ENCODE measurements around the gene PPP1R16B. TPM values are rescaled to one million over a fixed set of nuclear protein-coding genes. Genes with fewer than 3 reads are reported as not detected.

The PPP1R16B gene
- total and polyA plus RNA-seq, 2 of the 8 experiments (the other 6 are each of a cell fraction or from before 2014, with no cell fraction given): 2.6 to 8.9 TPM

- no peak for TF ChIP-seq SAP30 (IDR thresholded peaks at IDR 0.05; ENCODE audit: insufficient read depth, insufficient replicate concordance, low read length)
Measured at GRCh38 chr20:38875175-38875993, 69.9 kb downstream of the PPP1R16B start (continued).
